Loucy (cell line): ENCODE data around the gene ALS2CL.

ENCODE experiments used
- H2AFZ ChIP-seq: fragments of 200-600 bp; sonication (generic); 2 replicates; pipeline ENCODE4 v1.6.0; 2016; ENCODE audit warnings: antibody characterized with exemption, mild to moderate bottlenecking, low read length, moderate library complexity
- H3F3A ChIP-seq: fragments of 200-600 bp; 2 replicates; pipeline ENCODE4 v1.6.0; 2016; ENCODE audit warnings: antibody characterized with exemption, low read depth, mild to moderate bottlenecking
- H3K27me3 ChIP-seq: fragments of 200-600 bp; sonication (generic); 2 replicates; pipeline ENCODE4 v1.6.1; 2014; ENCODE audit warnings: low read length, mild to moderate bottlenecking; ENCODE audit not compliant: insufficient read depth, poor library complexity, severe bottlenecking
- H3K36me3 ChIP-seq: fragments of 200-600 bp; sonication (generic); 2 replicates; pipeline ENCODE4 v1.6.1; 2016; ENCODE audit warnings: low read length; ENCODE audit not compliant: insufficient read depth
- H3K4me1 ChIP-seq: fragments of 200-600 bp; sonication (generic); 2 replicates; pipeline ENCODE4 v1.5.1; 2014; ENCODE audit warnings: low read length, mild to moderate bottlenecking; ENCODE audit not compliant: insufficient read depth, poor library complexity, severe bottlenecking
- H3K4me2 ChIP-seq: fragments of 200-600 bp; sonication (generic); 2 replicates; pipeline ENCODE4 v1.6.0; 2014; ENCODE audit warnings: antibody characterized with exemption, low read length, low read depth, mild to moderate bottlenecking; ENCODE audit not compliant: poor library complexity, severe bottlenecking
- H3K4me3 ChIP-seq: fragments of 200-600 bp; sonication (generic); 2 replicates; pipeline ENCODE4 v1.5.1; 2014; ENCODE audit warnings: low read length, mild to moderate bottlenecking, mixed read lengths; ENCODE audit not compliant: poor library complexity, severe bottlenecking
- H3K79me2 ChIP-seq: fragments of 200-600 bp; sonication (generic); 2 replicates; pipeline ENCODE4 v1.6.1; 2014; ENCODE audit warnings: low read length; ENCODE audit not compliant: insufficient read depth
- H3K9ac ChIP-seq: fragments of 200-600 bp; sonication (generic); 2 replicates; pipeline ENCODE4 v1.6.0; 2014; ENCODE audit warnings: mild to moderate bottlenecking, low read depth, low read length, moderate library complexity; ENCODE audit not compliant: poor library complexity, severe bottlenecking
- H3K9me2 ChIP-seq: fragments of 200-600 bp; sonication (generic); replicated peaks from 2 replicates; pipeline ENCODE4 v1.6.1; 2016; ENCODE audit warnings: low read depth, low read length, mixed read lengths
- H3K9me3 ChIP-seq: fragments of 200-600 bp; sonication (generic); 2 replicates; pipeline ENCODE4 v1.6.1; 2014; ENCODE audit warnings: mild to moderate bottlenecking, antibody characterized with exemption, low read length, low read depth; ENCODE audit not compliant: insufficient read depth
- H4K20me1 ChIP-seq: fragments of 200-600 bp; sonication (generic); 2 replicates; pipeline ENCODE4 v1.6.0; 2014; ENCODE audit warnings: antibody characterized with exemption, low read length, mild to moderate bottlenecking; ENCODE audit not compliant: insufficient read depth, poor library complexity, severe bottlenecking
- EZH2phosphoT487 ChIP-seq: fragments of 200-600 bp; IDR thresholded peaks from 2 replicates; pipeline ENCODE4 v1.6.1; 2018; ENCODE audit warnings: antibody characterized with exemption, mild to moderate bottlenecking, moderate library complexity, borderline replicate concordance
- TF ChIP-seq, protein P1 (sequence below): fragments of 200-600 bp; sonication (generic); conservative IDR thresholded peaks from 2 replicates; pipeline ENCODE4 v1.5.1; 2014; ENCODE audit warnings: mild to moderate bottlenecking, antibody characterized with exemption, low read length

The ALS2CL gene

DNA sequence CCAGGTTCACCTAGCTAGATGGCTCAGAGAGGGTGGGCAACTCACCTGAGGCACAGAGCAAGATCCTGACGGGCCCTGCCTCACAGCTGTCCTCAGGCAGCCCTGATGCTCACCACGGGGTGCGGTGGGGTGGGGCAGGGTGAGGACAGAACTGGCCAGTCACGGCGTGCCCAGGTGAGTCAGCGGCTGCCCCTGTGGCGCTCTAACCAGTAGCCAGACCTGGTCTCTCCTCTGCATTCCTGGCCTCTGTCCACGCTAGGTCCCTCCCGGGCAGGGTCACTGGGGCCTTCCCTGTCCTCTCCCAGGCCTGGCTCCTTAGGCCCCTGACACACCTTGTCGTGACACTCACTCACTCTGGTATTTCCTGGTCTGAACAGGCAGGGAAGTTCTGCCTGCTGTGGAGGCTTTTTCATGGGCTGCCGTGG is 901 bp downstream of the ALS2CL start:
- Histone ChIP-seq H3K27me3 (no peaks in the 10 kb centered on the region), H3K79me2 (no peaks in the 10 kb centered on the region), H3K36me3 (no peaks in the 10 kb centered on the region), H4K20me1 (no peaks in the 10 kb centered on the region), H2AFZ (no peak overlapping the region), H3K9ac (no peak overlapping the region), H3K9me2 (no peaks in the 10 kb centered on the region), H3F3A (no peaks in the 10 kb centered on the region), H3K4me1 (peaks cover 39% of the 10 kb centered on the region), H3K9me3 (no peaks in the 10 kb centered on the region), H3K4me2 (no peak overlapping the region), H3K4me3 (no peak overlapping the region)
- TF ChIP-seq, protein P1, sequence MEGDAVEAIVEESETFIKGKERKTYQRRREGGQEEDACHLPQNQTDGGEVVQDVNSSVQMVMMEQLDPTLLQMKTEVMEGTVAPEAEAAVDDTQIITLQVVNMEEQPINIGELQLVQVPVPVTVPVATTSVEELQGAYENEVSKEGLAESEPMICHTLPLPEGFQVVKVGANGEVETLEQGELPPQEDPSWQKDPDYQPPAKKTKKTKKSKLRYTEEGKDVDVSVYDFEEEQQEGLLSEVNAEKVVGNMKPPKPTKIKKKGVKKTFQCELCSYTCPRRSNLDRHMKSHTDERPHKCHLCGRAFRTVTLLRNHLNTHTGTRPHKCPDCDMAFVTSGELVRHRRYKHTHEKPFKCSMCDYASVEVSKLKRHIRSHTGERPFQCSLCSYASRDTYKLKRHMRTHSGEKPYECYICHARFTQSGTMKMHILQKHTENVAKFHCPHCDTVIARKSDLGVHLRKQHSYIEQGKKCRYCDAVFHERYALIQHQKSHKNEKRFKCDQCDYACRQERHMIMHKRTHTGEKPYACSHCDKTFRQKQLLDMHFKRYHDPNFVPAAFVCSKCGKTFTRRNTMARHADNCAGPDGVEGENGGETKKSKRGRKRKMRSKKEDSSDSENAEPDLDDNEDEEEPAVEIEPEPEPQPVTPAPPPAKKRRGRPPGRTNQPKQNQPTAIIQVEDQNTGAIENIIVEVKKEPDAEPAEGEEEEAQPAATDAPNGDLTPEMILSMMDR: no peak
- TF ChIP-seq EZH2phosphoT487: no peak

DNA sequence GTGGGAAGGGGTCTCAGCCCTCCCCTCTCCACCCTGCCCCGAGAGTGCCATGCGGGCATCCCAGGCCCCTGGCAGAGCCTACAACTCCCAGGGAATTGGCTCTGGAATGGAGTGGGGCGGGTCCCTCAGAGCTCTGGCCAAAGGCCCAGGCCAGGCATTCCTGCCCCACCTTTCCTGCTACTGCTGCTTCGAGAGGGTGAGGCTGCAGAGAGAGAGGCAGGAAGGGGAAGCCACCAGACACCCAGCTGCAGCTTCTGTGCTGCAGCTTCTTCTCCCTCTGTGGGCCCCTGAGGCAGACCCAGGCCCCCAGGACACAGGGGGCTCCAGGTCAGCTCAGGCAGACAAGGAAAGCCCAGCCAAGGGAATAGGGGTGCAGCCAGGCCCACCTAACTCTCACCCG is 2.7 kb downstream of the ALS2CL start:
- Histone ChIP-seq H3F3A (no peaks in the 10 kb centered on the region), H3K27me3 (no peaks in the 10 kb centered on the region), H3K79me2 (no peaks in the 10 kb centered on the region), H3K36me3 (no peaks in the 10 kb centered on the region), H3K4me1 (peaks cover 30% of the 10 kb centered on the region), H4K20me1 (no peaks in the 10 kb centered on the region), H3K4me2 (peak overlapping the region; percentile 33), H3K9me3 (no peaks in the 10 kb centered on the region), H3K9ac (peak overlapping the region; percentile 43), H2AFZ (no peak overlapping the region), H3K4me3 (no peak overlapping the region), H3K9me2 (no peaks in the 10 kb centered on the region)
- TF ChIP-seq, protein P1: no peak
- no peak for TF ChIP-seq EZH2phosphoT487

DNA sequence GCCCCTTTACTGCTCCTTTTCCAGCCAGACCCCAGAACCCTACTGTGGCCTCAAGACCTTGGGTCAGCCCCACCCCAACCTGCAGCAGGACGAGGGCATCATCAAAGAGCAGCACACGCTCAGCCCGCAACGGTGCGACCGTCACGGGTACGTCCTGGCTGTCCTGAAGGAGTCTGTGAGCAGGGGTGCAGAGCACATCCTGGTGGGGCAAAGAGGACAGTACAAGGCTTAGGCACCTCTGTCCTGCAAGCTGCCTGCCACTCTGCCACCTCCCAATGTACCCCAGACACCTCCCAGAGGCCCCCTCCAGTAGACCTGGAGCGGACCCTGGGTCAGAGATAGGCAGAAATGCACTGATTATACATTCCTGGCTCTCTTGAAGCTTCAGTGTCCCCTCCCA is 8.0 kb downstream of the ALS2CL start:
- TF ChIP-seq, protein P1: no peak
- no peak for TF ChIP-seq EZH2phosphoT487
- Histone ChIP-seq H3F3A (no peaks in the 10 kb centered on the region), H3K9me3 (no peaks in the 10 kb centered on the region), H4K20me1 (no peaks in the 10 kb centered on the region), H3K4me1 (no peaks in the 10 kb centered on the region), H3K79me2 (no peaks in the 10 kb centered on the region), H3K9me2 (no peaks in the 10 kb centered on the region), H3K4me3 (no peak overlapping the region), H3K4me2 (no peak overlapping the region), H3K36me3 (no peaks in the 10 kb centered on the region), H3K9ac (no peak overlapping the region), H2AFZ (no peak overlapping the region), H3K27me3 (no peaks in the 10 kb centered on the region)
